ENCODE measurements around the gene INPP5E.

Gene INPP5E

GRCh38 chr9:136456258-136456657 is 16.6 kb upstream of the INPP5E start:
- Histone ChIP-seq H3K4me1 (ENCODE audit: control insufficient read depth, insufficient read depth, low read length) (no peaks in the 10 kb centered on the region), H3K36me3 (ENCODE audit: control insufficient read depth, insufficient read depth, low read length, severe bottlenecking) (peaks cover 89% of the 10 kb centered on the region), H3K9me3 (ENCODE audit: control insufficient read depth, low read length) (no peaks in the 10 kb centered on the region), H3K27me3 (replicated peaks; ENCODE audit: control insufficient read depth, insufficient read depth, low read length) (no peaks in the 10 kb centered on the region), H3K9ac (ENCODE audit: low read length) (no peak overlapping the region), H3K4me3 (ENCODE audit: low read length) (no peak overlapping the region)
- DNase-seq (ENCODE audit: low read depth), result no peak

DNA sequence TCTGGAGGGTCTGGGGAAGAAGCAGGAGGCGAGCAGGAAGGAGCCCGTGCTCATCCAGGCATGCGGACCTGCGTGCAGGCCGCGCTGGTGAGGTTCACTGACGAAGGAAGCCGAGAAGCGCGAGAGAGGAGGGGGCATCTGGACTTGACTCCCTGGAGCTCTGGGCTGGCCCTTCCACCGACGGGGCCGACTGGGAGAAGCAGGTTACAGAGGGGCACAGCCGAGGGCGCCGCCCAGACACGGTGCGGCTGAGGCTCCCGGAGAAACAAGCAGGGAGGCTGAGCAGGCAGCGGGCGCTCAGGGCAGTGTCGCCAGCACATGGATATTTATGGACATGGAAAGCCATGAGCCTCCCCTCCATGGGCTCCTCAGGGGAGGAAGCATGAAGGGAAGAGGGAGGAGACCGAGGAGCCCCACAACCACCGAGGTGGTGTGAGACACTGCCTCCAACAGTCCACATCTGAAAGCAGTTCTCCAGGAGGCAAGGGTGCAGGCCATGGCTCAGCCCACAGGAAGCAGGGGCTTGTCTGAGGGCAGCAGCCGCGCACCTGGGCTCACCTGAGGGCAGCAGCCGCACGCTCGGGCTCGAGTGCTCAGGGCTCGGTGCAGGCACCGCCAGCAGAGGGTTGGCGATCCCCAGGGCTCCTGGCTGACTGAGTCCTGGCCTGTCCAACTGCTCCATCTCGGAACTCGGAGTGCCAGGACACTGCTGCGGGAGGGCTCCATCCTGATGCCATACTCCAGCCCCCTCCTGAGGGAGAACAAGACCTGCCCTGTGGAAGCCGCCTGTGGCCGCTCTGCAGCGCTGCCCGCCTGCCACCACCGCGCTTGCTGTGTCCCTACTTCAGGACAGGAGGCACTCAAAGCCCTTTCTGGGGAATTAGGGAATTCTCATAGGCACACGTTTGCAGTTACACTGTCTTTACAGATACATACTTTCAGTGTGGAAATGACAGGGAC is 15.7 kb upstream of the INPP5E start:
- Histone ChIP-seq H3K9me3 (ENCODE audit: control insufficient read depth, low read length) (no peaks in the 10 kb centered on the region), H3K4me3 (ENCODE audit: low read length) (no peak overlapping the region), H3K9ac (ENCODE audit: low read length) (no peak overlapping the region), H3K36me3 (ENCODE audit: control insufficient read depth, insufficient read depth, low read length, severe bottlenecking) (peaks cover 90% of the 10 kb centered on the region), H3K27me3 (replicated peaks; ENCODE audit: control insufficient read depth, insufficient read depth, low read length) (no peaks in the 10 kb centered on the region), H3K4me1 (ENCODE audit: control insufficient read depth, insufficient read depth, low read length) (no peaks in the 10 kb centered on the region)
- DNase-seq (ENCODE audit: low read depth), result no peak

DNA sequence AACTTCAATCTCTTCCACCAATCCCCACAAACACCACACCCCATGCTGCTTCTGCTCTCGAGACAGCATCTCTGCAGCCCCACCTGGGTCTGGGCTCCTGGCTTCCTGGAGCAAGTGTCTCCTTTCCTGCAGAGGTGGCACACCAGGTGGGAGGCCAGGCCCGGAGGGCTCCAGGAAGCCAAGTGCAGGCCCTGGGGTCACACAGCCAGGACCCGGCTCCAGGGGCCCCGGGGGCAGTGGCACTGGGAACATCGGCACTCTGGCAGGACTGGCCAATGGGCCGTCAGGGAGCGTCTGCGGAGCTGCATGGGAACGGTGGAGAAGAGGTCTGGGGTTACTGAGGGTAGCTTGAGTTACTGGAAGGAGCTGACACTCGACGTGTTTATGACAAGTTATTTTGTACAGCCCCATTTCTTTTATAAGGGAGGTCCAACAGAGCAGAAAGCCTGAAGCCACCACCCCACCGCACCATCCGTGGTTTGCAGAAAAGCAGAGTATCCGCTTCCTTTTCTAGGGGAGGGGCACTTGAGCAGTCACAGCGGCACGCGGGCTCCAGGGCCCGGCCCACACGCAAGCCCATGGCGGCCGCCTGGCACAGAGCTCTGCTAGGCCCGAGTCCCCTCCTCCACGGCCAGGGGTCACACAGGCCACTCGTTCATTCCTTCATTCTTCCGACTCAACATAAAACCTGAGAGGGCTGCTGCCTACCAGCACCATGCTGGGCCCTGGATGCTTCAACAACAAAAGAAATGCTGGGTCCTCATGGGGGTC is 14.6 kb upstream of the INPP5E start:
- H3K9me3 ChIP-seq (ENCODE audit: control insufficient read depth, low read length), result no peaks in the 10 kb centered on the region
- H3K4me3 ChIP-seq (ENCODE audit: low read length), result no peak overlapping the region
- no peaks in the 10 kb centered on the region for H3K4me1 ChIP-seq (ENCODE audit: control insufficient read depth, insufficient read depth, low read length)
- H3K27me3 ChIP-seq (replicated peaks; ENCODE audit: control insufficient read depth, insufficient read depth, low read length), result no peaks in the 10 kb centered on the region
- peaks cover 91% of the 10 kb centered on the region for H3K36me3 ChIP-seq (ENCODE audit: control insufficient read depth, insufficient read depth, low read length, severe bottlenecking)
- no peak overlapping the region for H3K9ac ChIP-seq (ENCODE audit: low read length)
- DNase-seq (ENCODE audit: low read depth), result no peak

DNA sequence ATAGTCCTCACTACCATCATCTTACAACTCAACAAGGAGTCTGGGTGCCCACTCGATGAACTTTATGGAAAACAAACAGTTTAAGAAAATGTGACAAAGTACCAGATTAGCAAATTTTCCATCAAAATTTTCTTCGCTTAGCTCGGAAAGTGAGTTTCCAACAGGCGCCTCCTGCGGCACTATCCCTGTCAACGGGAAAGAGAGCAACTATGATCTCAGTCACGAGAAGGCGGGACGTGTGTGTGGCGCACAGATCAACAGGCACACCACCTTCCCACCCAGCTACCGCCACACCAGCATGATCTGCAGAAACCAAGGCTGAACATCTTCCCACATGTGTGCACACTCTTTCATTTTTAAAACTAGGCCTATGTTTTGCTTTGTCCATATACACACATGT is 13.7 kb upstream of the INPP5E start:
- Histone ChIP-seq H3K4me1 (ENCODE audit: control insufficient read depth, insufficient read depth, low read length) (no peaks in the 10 kb centered on the region), H3K36me3 (ENCODE audit: control insufficient read depth, insufficient read depth, low read length, severe bottlenecking) (peaks cover 91% of the 10 kb centered on the region), H3K27me3 (replicated peaks; ENCODE audit: control insufficient read depth, insufficient read depth, low read length) (no peaks in the 10 kb centered on the region), H3K9me3 (ENCODE audit: control insufficient read depth, low read length) (no peaks in the 10 kb centered on the region), H3K4me3 (ENCODE audit: low read length) (no peak overlapping the region), H3K9ac (ENCODE audit: low read length) (no peak overlapping the region)
- DNase-seq (ENCODE audit: low read depth), result no peak

DNA sequence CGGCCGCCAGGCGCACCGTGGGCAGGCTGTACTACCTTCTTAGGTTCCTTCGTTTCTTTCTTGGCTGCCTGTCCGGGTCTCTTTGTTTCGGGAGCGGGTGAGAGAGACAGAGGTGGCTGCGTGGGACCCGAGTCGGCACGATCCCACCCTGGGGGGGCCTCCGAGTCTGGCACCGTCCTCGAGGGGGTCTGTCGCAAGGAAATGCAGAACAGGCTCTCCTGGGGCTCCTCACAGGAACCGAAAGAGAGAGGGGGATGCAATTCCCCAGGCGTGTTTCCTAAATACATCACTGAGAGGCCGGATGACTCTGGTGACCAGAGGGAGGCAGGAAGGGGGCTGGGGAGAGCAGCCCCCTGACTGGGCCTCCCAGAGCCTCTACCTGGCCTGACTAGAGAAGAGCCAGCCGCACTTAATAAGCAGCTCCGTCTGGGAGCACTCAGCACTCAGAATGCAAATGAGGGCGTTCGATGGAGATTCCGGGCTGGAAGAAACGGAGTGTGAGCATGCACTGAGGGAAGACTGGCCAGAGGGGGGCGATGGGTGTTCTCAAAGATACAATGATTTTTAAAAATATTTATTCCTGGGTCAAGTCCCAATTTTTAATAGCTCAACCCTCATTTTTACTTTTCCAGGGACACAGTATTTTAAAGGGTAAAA is 11.7 kb upstream of the INPP5E start:
- Histone ChIP-seq H3K9me3 (ENCODE audit: control insufficient read depth, low read length) (no peaks in the 10 kb centered on the region), H3K4me3 (ENCODE audit: low read length) (no peak overlapping the region), H3K4me1 (ENCODE audit: control insufficient read depth, insufficient read depth, low read length) (no peaks in the 10 kb centered on the region), H3K9ac (ENCODE audit: low read length) (no peak overlapping the region), H3K27me3 (replicated peaks; ENCODE audit: control insufficient read depth, insufficient read depth, low read length) (no peaks in the 10 kb centered on the region), H3K36me3 (ENCODE audit: control insufficient read depth, insufficient read depth, low read length, severe bottlenecking) (peaks cover 91% of the 10 kb centered on the region)
- DNase-seq (ENCODE audit: low read depth), result no peak

- Histone ChIP-seq H3K9me3 (ENCODE audit: control insufficient read depth, low read length) (no peaks in the 10 kb centered on the region), H3K36me3 (ENCODE audit: control insufficient read depth, insufficient read depth, low read length, severe bottlenecking) (peaks cover 89% of the 10 kb centered on the region), H3K4me3 (ENCODE audit: low read length) (no peak overlapping the region), H3K4me1 (ENCODE audit: control insufficient read depth, insufficient read depth, low read length) (no peaks in the 10 kb centered on the region), H3K9ac (ENCODE audit: low read length) (no peak overlapping the region), H3K27me3 (replicated peaks; ENCODE audit: control insufficient read depth, insufficient read depth, low read length) (no peaks in the 10 kb centered on the region)
- no peak for DNase-seq (ENCODE audit: low read depth)
These were observed 9.0 kb upstream of the INPP5E start for GRCh38 chr9:136448655-136449054.

- H3K36me3 ChIP-seq (ENCODE audit: control insufficient read depth, insufficient read depth, low read length, severe bottlenecking), result peaks cover 94% of the 10 kb centered on the region
- H3K4me1 ChIP-seq (ENCODE audit: control insufficient read depth, insufficient read depth, low read length), result no peaks in the 10 kb centered on the region
- H3K9me3 ChIP-seq (ENCODE audit: control insufficient read depth, low read length), result no peaks in the 10 kb centered on the region
- H3K4me3 ChIP-seq (ENCODE audit: low read length), result no peak overlapping the region
- no peaks in the 10 kb centered on the region for H3K27me3 ChIP-seq (replicated peaks; ENCODE audit: control insufficient read depth, insufficient read depth, low read length)
- no peak for DNase-seq (ENCODE audit: low read depth)
- H3K9ac ChIP-seq (ENCODE audit: low read length), result no peak overlapping the region
These were observed 7.6 kb upstream of the INPP5E start for GRCh38 chr9:136447173-136447778.

DNA sequence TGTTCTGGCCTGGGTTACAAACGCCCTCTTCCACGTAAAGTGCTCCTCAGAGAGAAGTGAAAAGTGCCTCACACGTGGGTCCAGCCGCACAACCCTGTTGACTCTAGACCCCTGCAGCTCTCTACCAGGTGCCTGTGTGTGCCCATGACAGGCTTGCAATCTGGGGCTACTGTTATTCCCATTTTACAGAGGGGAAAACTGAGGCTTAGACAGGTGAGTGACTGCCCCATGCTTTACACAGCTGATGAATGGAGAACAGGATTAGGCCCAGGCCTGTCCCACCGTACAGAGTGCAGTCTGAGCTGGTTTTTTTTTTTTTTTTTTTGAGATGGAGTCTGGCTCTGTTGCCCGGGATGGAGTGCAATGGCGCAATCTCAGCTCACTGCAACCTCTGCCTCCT is 6.2 kb upstream of the INPP5E start:
- DNase-seq (ENCODE audit: low read depth), result no peak
- no peak overlapping the region for H3K4me3 ChIP-seq (ENCODE audit: low read length)
- peaks cover 96% of the 10 kb centered on the region for H3K36me3 ChIP-seq (ENCODE audit: control insufficient read depth, insufficient read depth, low read length, severe bottlenecking)
- H3K9me3 ChIP-seq (ENCODE audit: control insufficient read depth, low read length), result no peaks in the 10 kb centered on the region
- H3K4me1 ChIP-seq (ENCODE audit: control insufficient read depth, insufficient read depth, low read length), result no peaks in the 10 kb centered on the region
- H3K9ac ChIP-seq (ENCODE audit: low read length), result no peak overlapping the region
- H3K27me3 ChIP-seq (replicated peaks; ENCODE audit: control insufficient read depth, insufficient read depth, low read length), result no peaks in the 10 kb centered on the region

- Histone ChIP-seq H3K4me1 (ENCODE audit: control insufficient read depth, insufficient read depth, low read length) (peaks cover 5% of the 10 kb centered on the region), H3K9ac (ENCODE audit: low read length) (no peak overlapping the region), H3K9me3 (ENCODE audit: control insufficient read depth, low read length) (no peaks in the 10 kb centered on the region), H3K27me3 (replicated peaks; ENCODE audit: control insufficient read depth, insufficient read depth, low read length) (no peaks in the 10 kb centered on the region), H3K4me3 (ENCODE audit: low read length) (no peak overlapping the region), H3K36me3 (ENCODE audit: control insufficient read depth, insufficient read depth, low read length, severe bottlenecking) (peaks cover 86% of the 10 kb centered on the region)
- no peak for DNase-seq (ENCODE audit: low read depth)
These were observed 4.5 kb upstream of the INPP5E start for GRCh38 chr9:136444102-136444501.

- no peaks in the 10 kb centered on the region for H3K27me3 ChIP-seq (replicated peaks; ENCODE audit: control insufficient read depth, insufficient read depth, low read length)
- no peaks in the 10 kb centered on the region for H3K9me3 ChIP-seq (ENCODE audit: control insufficient read depth, low read length)
- DNase-seq (ENCODE audit: low read depth), result no peak
- no peak overlapping the region for H3K4me3 ChIP-seq (ENCODE audit: low read length)
- no peak overlapping the region for H3K9ac ChIP-seq (ENCODE audit: low read length)
- peaks cover 81% of the 10 kb centered on the region for H3K36me3 ChIP-seq (ENCODE audit: control insufficient read depth, insufficient read depth, low read length, severe bottlenecking)
- peaks cover 5% of the 10 kb centered on the region for H3K4me1 ChIP-seq (ENCODE audit: control insufficient read depth, insufficient read depth, low read length)
These were observed 4.0 kb upstream of the INPP5E start for GRCh38 chr9:136443687-136444086.

- Histone ChIP-seq H3K4me3 (ENCODE audit: low read length) (no peak overlapping the region), H3K9me3 (ENCODE audit: control insufficient read depth, low read length) (no peaks in the 10 kb centered on the region), H3K4me1 (ENCODE audit: control insufficient read depth, insufficient read depth, low read length) (peaks cover 7% of the 10 kb centered on the region), H3K9ac (ENCODE audit: low read length) (no peak overlapping the region), H3K27me3 (replicated peaks; ENCODE audit: control insufficient read depth, insufficient read depth, low read length) (no peaks in the 10 kb centered on the region), H3K36me3 (ENCODE audit: control insufficient read depth, insufficient read depth, low read length, severe bottlenecking) (peaks cover 75% of the 10 kb centered on the region)
- no peak for DNase-seq (ENCODE audit: low read depth)
These were observed 3.4 kb upstream of the INPP5E start for GRCh38 chr9:136443087-136443486.

All from adipocyte (in vitro differentiated cells).